Bronchial epithelial cell (primary cell): ENCODE data around the gene CFAP20DC. TPM values are rescaled to one million over a fixed set of nuclear protein-coding genes. Genes with fewer than 3 reads are reported as not detected.

Experiments
- DNase-seq: peaks from one replicate; pipeline ENCODE4 v3.0.0-alpha.2; 2010; ENCODE audit warnings: low read depth
- FAIRE-seq: peaks from 2 replicates; lab custom pipeline; 2011; peaks lifted over from hg19 to GRCh38; lab: Jason Lieb, UNC
- H3K27me3 ChIP-seq: 2 replicates; pipeline ENCODE4 v1.5.1; 2011; ENCODE audit warnings: low read length; ENCODE audit not compliant: control insufficient read depth, insufficient read depth
- H3K36me3 ChIP-seq: 2 replicates; pipeline ENCODE4 v1.5.1; 2011; ENCODE audit warnings: low read length; ENCODE audit not compliant: control insufficient read depth, insufficient read depth
- H3K4me3 ChIP-seq: 2 replicates; pipeline ENCODE4 v1.5.1; 2011; ENCODE audit warnings: mild to moderate bottlenecking, low read depth, low read length, control low read depth
- total RNA-seq: library from RNA; depleted of rRNA; stranded (reverse); fragments of >200 nt; gene quantifications from 2 replicates; pipeline ENCODE4 v1.2.1, GENCODE V29; 2014
- TF ChIP-seq, protein P1 (sequence below): IDR thresholded peaks from 2 replicates; pipeline ENCODE4 v1.5.1; 2011; ENCODE audit warnings: mild to moderate bottlenecking, moderate library complexity, low read length, control low read depth, inconsistent platforms; ENCODE audit not compliant: insufficient read depth, severe bottlenecking

CFAP20DC gene
- total RNA-seq, 1 donor from 2014 or later, result 6.8 TPM

- Histone ChIP-seq H3K36me3 (no peaks in the 10 kb centered on the region), H3K27me3 (no peaks in the 10 kb centered on the region), H3K4me3 (no peak overlapping the region)
- TF ChIP-seq, protein P1, sequence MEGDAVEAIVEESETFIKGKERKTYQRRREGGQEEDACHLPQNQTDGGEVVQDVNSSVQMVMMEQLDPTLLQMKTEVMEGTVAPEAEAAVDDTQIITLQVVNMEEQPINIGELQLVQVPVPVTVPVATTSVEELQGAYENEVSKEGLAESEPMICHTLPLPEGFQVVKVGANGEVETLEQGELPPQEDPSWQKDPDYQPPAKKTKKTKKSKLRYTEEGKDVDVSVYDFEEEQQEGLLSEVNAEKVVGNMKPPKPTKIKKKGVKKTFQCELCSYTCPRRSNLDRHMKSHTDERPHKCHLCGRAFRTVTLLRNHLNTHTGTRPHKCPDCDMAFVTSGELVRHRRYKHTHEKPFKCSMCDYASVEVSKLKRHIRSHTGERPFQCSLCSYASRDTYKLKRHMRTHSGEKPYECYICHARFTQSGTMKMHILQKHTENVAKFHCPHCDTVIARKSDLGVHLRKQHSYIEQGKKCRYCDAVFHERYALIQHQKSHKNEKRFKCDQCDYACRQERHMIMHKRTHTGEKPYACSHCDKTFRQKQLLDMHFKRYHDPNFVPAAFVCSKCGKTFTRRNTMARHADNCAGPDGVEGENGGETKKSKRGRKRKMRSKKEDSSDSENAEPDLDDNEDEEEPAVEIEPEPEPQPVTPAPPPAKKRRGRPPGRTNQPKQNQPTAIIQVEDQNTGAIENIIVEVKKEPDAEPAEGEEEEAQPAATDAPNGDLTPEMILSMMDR, result no peak
- DNase-seq (no peak), FAIRE-seq (no peak)
These were observed 111.8 kb downstream of the CFAP20DC start for GRCh38 chr3:58938057-58938456.

GRCh38 chr3:58924578-58924977, 125.2 kb downstream of the CFAP20DC start:
- FAIRE-seq, result no peak
- TF ChIP-seq, protein P1, result no peak
- peak; percentile 12 for DNase-seq
- H3K4me3 ChIP-seq, result no peak overlapping the region
- no peaks in the 10 kb centered on the region for H3K27me3 ChIP-seq
- H3K36me3 ChIP-seq, result no peaks in the 10 kb centered on the region

DNA sequence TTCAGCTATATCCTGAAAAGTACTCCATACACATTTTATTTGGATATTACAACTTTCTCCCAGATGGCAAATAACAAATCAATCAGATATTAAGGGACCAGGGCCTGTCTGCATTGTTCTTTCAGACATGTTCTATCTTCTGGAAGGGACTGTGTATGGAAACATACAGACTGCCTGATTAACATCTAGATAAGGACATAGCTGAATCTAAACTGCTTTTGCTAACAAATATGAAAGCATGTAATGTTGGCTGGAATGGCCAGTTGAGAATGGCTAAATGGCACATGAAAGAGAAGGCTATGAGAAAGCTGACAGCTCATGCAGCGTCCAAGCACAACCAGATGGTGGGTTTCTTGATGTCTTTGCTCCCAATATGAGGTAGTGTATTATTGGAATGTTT, 149.4 kb downstream of the CFAP20DC start:
- TF ChIP-seq, protein P1, result no peak
- DNase-seq, result no peak
- peak; percentile 88 for FAIRE-seq
- Histone ChIP-seq H3K36me3 (no peaks in the 10 kb centered on the region), H3K4me3 (no peak overlapping the region), H3K27me3 (no peaks in the 10 kb centered on the region)

GRCh38 chr3:58899953-58900298, 149.9 kb downstream of the CFAP20DC start:
- FAIRE-seq (no peak), DNase-seq (peak; percentile 25)
- TF ChIP-seq, protein P1, result no peak
- H3K4me3 ChIP-seq, result no peak overlapping the region
- H3K27me3 ChIP-seq, result no peaks in the 10 kb centered on the region
- H3K36me3 ChIP-seq, result no peaks in the 10 kb centered on the region

DNA sequence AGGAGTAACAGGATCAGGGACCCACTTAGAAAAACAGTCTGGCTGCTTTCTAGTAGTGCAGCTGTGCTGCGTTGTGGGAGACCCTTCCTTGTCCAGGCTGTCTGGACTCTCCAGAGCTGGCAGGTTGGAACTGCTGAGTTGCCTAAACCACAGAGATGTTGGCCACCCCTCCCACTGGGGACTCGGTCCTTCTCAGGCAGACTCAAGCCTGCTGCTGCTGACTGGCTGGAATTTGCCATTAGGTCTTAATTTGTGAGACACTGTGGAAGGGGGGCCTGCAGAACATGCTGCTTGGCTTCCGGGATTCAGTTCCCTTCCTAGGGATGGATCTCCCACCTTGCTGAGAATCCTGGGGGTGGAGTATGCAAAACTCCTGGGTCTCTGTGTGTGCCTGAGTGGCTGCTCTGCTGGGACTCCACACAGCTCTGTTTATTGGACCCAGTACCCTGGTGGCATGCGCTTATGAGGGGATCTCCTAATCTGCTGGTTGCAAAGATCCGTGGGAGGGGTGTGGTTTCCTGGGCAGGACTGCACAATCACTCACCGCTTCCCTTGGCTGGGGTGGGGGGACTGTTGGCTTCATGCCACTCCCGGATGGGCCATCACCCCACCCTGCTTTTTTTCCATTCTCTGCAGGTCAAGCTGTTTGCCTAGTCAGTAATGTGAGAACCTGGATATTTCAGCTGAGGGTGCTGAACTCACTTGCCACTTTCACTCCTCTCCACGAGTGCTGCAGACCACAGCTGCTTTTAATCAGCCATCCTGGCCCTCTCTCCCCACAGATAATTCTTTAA, 150.5 kb downstream of the CFAP20DC start:
- DNase-seq (peak; percentile 30), FAIRE-seq (no peak)
- H3K36me3 ChIP-seq, result no peaks in the 10 kb centered on the region
- no peaks in the 10 kb centered on the region for H3K27me3 ChIP-seq
- TF ChIP-seq, protein P1, result no peak
- no peak overlapping the region for H3K4me3 ChIP-seq

DNA sequence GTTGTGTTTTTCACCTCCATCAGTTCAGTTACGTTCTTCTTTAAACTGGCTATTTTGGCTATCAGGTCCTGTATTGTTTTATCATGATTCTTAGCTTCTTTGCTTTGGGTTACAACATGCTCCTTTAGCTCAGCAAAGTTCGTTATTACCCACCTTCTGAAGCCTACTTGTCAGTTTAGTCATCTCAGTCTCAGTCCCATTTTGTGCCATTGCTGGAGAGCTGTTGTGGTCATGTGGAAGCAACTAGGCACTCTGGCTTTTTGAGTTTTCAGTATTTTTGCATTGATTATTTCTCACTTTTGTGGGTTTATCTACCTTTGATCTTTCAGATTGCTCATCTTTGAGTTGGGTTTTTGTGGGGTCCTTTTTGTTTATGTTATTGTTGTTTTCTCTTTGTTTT, 151.3 kb downstream of the CFAP20DC start:
- FAIRE-seq (no peak), DNase-seq (no peak)
- Histone ChIP-seq H3K4me3 (no peak overlapping the region), H3K27me3 (no peaks in the 10 kb centered on the region), H3K36me3 (no peaks in the 10 kb centered on the region)
- TF ChIP-seq, protein P1, result no peak
